T-helper 1 cell (primary cell): Measurements from ENCODE around the gene PPP6R2.
A peak's percentile ranks its signal among the peaks of the same experiment; 100 is the strongest.

ENCODE experiments used
- DNase-seq, 5 donors: peaks; one replicate each; pipeline ENCODE4 v3.0.0-alpha.2; 2012 to 2020

PPP6R2 gene

DNA sequence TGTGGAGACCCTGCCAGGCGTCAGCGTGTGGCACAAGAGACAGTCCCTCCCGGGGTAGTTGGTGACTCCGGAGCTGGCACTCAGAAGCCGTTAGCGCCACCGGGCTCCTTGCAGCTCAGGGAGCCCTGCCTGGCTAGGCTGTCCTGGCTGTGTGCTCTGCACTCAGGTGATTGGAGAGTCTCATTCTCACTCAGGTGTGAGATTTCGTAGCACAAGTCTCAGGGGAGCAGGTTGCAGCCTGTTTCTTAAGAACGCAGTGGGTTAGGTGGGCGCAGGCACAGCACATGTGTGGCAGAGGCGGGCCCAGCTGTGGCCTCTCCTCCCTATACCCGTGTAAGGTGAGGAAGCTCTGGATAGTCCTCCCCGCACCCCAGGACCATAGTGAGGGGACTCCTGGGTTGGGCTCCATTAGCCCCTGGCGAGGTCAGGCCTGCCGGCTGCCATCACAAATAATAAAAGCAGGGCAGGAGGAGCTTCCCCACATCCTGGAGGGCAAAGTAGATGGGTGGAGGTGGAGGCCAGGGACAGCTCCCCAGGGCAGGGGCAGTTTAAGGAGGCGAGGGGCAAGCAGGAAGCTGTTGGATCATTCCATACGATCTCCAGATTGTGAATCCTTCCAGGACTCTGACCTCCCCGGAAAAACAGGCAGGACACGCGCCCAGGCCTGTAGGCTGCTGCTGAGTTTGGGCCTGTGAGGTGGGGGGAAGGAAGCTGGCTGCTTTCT lies 92.3 kb downstream of the PPP6R2 start:
- no peak for DNase-seq

DNA sequence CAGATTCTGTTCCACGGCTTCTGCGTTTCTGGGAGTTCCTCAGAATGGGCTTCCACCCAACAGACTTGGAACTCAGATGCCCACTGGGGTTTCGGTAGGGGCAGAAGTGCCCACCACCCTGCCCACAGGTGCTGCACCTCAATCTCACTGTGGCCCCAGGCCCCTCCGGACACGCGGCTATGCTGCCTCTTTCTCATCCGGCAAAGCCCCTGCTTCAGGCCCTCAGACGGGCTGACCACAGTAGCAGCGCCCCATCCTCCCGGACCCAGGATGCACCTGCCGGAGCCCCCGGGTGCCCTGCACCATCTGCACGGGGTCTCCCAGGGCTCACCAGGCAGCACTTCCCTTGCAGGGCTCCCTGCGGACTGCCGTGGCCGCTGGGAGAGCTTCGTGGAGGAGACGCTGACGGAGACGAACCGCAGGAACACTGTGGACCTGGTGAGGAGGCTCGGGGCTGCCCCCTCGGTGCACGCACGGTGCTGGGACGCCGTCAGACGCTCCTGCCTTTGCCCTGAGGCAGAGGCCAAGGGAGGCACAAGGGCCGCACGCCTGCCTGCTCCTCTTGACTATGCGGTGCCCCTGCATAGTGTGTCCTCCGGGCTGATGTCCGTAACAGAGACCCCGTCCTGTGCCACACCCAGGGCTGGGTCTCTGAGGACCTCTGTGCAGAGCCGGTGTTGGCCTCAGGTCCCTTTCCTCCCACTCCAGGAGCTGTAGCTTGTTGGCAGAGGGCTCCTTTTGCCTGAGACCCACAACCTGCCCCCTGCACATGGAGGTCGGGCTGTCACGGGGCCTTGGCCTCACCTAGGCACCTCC lies 93.1 kb downstream of the PPP6R2 start:
- no peak for DNase-seq

DNA sequence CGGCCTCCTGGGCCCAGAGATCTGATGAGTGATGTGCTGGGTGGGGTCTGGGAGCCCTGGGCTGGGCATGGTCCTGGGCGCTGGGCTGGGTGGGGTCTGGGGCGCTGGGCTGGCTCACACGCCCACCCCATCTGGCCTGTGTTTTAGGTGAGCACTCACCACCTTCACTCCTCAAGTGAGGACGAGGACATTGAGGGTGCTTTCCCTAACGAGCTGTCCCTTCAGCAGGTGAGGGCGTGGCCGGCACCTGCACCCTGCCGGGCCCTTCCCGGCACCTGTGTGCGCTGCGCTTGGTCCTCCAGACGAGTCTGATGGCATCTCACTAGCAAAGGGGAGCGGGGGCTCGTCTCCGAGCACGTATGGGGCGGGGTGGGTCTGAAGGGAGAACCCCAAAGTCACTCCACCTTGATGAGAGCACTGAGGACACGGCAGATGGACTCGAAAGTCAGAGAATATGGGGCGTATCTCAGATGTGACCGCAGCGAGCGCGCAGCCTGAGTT lies 93.8 kb downstream of the PPP6R2 start:
- no peak for DNase-seq

DNA sequence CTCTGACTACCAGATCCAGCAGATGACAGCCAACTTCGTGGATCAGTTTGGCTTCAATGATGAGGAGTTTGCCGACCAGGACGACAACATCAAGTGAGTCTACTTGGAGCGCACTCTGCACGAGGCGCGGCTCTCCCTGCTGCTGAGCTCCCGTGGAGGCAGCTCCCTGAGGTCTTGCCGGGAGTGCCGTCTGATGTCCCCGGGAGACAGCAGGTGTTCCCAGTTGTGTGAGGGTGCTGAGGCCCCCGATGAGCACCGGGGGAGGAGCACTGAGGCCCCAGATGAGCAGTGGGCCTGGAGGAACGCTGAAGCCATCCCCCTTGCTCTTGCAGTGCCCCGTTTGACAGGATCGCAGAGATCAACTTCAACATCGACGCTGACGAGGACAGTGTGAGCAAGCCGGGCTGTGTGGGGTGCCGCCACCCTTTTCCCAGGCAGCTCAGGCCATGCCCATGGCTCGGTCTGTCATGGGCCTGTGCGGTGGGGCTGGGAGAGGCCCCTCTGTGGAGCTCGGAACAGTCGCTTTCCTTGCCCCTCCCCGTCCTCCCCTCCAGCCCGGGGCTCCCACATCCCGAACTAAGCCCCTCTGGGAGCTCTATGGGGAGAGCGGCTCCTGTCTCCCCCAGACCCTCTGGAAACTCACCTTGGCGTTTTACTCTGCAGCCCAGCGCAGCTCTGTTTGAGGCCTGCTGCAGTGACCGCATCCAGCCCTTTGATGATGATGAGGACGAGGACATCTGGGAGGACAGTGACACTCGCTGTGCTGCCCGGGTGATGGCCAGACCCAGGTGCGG lies 94.6 kb downstream of the PPP6R2 start:
- no peak for DNase-seq

DNA sequence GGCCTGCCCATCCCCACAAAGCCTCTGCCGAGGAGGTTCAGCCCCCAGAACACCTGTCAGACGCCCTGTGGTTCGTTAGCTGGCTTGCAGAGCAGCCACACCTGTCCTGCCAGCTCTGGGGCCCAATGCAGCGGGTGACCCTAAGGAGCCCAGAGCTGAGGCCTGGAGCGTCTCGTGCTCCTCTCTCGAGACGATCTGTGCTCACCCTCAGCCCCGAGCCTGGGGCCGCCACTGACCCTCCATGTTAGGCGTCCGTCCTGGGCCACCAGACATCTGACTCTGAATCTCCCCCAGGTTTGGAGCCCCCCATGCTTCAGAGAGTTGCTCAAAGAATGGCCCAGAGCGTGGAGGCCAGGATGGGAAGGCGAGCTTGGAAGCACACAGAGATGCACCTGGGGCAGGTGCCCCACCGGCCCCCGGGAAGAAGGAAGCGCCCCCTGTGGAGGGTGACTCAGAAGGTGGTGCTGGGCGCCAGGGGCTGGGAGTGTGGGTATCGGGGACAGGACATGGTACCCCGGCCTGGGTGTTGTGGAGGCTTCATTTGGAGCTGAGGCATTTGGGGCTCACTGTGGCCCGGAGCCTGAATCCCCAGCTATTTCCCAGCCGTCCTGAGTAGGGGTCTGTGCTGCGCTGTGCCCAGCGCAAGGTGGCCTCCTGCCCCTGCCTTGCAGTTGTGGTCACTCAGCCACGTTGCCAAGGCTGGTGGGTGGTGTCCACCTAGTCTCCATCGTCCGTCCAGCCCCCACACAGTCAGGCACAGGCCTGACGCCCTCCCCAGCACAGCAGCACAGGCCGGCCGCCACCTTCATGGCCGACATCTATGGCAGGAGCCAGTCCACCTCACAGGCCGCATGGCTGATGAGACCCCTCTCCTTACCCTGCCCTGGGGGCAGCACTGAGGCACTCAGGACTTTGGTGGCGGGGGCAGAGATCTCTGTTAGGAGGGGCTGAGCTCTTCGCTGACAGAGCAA lies 95.5 kb downstream of the PPP6R2 start:
- DNase-seq = no peak

DNA sequence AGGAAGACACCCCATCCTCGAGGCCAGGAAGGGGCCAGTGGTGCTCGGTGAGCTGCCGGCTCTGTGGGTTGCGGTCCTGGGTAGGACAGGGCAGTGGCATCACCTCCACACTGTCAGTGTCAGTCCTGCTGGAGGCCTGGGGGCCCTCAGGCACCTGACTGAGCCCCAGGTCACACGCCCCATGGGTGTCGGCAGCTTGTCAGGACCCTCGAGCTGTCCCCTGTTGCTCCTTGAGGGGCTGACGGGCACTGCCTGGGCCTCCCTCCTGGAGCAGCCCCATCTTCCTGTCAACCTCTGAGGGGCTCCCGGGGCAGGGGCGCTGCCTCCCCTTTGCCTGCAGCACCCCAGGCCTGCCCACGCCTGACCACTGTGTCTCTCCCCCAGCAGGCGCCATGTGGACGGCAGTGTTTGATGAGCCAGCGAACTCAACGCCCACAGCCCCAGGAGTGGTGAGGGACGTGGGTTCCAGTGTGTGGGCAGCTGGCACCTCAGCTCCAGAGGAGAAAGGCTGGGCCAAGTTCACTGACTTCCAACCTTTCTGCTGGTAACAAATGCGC lies 96.3 kb downstream of the PPP6R2 start:
- no peak for DNase-seq

DNA sequence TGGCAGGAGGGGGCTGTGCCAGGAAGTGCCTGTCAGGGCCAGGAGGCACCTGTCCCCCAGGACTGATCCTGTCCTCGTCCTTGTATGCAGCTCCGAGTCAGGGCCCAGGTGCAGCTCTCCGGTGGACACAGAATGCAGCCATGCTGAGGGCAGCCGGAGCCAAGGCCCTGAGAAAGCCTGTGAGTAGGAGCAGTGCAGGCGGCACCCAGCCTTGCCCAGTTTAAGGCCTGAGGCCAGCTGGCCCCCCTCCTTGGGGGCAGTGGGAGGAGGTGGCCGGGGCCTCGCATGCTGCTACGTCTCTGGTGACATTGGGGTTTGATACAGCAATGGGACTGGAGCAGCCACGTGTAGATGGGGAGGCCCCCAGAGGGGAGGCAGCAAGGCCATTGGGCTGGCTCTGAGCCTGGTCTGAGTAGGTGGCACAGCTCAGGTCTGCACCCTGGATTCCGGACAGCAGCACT lies 96.8 kb downstream of the PPP6R2 start:
- DNase-seq = no peak

DNA sequence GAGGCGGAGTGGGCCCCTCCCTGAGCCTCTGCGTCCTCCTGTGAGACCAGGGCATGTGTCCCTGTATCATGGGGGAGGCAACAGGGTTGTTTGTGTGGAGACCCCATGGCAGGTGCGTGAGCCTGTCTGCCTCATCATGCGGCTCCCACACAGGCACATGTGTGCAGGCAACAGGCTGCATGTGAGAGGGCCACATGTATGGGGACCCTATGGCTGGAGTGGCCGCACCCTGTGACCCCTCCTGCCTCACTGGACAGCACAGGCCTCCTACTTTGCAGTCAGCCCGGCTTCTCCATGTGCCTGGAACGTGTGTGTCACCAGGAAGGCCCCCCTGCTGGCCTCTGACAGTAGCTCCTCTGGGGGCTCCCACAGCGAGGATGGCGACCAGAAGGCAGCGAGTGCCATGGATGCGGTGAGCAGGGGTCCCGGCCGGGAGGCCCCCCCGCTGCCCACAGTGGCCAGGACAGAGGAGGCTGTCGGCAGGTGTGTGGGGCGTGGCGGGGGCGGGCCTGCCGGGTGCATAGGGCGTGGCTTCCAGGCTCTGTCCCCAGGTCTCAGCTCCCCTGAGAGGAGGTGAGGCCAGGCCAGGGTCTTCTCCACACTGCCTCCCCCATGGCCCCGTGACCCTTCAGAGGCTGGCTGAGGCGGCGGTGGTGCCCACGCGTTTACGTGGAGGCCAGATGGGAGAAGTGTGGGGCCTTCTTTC lies 97.6 kb downstream of the PPP6R2 start:
- no peak for DNase-seq

DNA sequence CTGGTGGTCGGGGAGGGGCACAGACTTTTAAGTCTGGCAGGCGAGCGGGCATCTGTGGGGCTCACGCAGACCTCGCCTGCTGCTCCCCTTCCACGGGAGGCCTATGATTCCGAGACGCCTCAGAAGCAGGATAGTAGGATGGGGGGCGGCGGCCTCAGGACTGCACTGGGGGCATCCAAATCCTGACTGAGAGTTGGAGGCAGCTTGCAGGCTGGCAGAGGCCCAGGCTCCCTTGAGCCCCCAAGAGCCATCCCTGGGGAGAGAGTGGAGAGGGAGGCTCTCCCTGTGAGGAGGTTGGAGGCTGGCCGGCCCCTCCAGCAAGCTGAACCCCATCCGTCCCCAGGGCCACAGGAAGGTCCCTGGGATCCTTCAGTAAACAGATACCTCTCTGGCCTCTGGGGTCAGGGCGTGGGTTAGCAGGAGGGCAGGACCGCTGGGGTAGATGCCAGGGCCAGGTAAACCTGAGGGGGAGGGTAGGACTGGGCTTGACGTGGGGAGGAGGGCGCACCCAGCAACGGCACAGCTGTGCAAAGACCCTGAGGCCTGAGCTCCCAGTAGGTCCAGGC lies 98.4 kb downstream of the PPP6R2 start:
- DNase-seq = peak in 2 of 5 donors; percentile 4 to 10

DNA sequence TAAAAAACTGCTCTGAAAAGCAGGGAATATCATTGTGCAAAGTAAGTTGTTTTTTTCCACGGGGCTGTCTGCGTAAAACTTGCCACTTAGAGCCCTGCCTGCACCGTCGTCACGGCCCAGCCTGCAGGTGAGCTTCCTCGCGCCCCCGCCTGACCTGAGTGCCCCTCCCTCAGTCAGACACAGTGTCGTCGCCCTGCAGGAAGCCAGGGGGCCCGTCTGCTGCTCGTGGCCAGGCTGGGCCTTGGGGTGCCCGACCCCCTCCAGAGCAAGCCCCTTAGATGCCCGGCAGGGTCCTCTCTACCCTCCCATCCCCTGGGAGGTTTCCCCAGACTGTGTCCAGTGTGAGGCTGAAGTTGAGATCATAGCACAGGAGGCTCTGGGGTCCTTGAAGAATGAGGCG lies 100.1 kb downstream of the PPP6R2 start:
- no peak for DNase-seq

DNA sequence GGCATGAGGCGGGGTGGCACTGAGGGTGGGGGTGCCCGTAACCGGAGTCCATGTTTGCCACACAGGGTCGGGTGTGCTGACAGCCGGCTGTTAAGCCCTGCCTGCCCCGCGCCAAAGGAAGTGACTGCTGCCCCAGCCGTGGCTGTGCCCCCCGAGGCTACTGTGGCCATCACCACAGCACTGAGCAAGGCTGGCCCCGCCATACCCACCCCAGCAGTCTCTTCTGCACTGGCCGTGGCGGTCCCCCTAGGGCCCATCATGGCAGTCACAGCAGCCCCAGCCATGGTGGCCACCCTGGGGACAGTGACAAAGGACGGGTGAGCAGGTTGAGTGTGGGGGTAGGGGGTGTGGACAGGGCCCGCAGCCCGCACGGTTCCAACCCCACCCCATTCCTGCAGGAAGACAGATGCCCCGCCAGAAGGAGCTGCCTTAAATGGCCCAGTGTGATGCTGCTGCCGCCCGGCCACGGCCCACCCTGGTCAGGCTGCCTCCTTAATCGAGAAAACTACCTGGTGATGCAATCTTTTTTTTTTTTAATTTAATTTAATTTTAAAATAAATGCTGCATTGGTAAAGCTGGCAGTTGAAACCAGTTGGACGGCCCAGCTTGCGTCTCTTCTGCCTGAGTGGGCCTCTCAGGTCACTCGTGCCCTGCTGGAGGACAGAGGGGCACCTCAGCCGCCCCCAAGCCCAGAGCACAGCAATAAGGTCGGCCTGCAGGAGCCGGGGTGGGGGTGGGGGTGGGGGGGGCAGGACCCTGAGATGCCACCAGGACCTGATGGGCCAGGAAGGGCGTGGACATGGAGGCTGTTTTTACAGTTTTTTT lies 100.9 kb downstream of the PPP6R2 start:
- DNase-seq = peak in 1 of 5 donors; percentile 11

DNA sequence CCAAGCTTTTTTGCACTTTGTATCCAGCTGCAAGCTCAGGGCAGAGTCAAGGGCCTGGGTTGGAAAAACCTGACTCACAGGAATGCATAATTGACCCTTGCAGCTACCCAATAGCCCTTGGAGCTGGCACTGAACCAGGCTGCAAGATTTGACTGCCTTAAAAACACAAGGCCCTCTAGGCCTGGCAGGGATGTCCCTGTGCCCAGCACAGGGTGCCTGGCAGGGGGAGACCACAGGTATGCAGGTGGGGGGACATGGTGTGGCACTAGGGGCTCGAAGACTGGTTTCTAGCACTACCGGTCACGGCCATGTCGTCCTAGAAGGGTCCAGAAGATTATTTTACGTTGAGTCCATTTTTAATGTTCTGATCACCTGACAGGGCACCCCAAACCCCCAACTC lies 101.5 kb downstream of the PPP6R2 start:
- DNase-seq = peak in 1 of 5 donors; percentile 1

DNA sequence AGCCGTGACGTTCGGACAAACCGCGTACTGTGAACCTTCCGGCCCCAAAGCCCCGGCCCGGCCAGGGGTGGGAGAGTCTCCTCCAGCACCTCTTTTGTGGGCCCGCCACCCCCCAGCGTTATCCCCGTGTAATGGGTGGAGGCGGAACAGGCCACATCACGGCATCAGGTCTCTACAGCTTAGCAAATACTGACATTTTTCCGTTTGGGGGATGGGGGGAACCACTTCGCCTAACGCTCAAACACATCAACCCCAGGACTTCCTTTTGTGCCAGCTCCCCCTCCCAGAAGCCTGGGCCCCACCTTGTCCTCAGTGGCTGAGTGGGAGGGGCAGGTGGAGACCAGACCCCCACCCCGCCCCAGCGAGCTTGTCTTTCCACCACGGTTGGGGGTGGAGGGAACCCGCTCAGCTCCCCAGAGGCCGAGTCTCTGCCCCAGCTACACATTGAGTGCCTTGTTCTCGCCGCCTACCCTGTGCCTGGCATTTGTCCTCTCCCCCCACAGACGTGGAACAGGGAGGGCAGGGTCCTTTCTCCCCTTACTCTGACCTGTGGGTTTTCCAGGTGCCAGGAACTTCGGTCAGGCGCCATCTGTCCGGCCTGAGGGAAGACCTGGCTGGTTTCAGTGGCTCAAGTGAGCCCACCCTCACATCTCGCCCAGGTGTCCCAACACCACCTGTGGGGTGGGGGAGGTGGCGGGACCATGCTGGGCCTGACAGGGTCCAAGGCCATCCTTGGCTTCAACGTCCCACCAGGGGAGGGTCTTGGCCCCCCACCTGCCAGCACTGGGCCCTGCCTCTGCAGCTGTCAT lies 102.1 kb downstream of the PPP6R2 start:
- peak in 2 of 5 donors; percentile 3 to 17 for DNase-seq

DNA sequence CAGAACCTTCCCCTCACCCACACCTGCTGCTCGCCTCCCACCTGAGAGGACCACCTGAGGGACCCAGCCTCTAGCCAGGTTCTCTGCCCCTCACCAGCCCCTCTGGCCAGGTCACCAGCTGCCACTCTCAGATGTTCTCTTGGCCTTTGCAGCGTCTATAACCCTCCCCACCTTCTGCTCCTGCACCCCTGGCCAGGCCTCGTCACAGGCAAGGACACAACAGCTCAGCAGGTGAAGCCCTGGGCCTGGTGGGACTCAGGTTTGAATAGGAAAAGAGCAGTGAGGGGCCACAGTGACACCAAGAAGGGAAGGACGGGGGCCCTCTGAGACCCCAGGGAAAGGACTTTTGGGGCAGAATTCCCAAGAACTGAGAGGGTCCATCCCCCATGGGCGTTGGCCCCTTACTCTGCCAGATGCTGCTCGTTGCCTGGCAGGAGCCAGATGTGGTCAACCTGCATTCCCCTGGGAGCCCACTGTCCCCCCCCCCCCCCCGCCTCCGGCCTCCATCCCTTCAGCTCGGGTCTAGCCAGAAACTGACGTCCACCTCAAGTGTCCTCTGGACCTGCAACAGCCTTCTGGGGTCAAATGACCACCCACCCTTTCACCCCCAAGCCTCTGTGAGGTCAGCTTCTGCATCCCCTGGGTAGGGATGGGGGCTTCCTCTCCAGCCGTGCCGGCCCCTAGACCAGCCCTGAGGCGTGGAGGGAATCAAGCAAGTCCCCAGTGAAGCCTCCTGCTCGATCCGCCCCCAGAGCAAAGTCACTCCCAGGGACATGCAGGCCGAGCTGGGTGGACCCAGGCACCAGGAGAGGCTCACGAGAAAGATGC lies 103.0 kb downstream of the PPP6R2 start:
- peak in 2 of 5 donors; percentile 4 to 9 for DNase-seq

DNA sequence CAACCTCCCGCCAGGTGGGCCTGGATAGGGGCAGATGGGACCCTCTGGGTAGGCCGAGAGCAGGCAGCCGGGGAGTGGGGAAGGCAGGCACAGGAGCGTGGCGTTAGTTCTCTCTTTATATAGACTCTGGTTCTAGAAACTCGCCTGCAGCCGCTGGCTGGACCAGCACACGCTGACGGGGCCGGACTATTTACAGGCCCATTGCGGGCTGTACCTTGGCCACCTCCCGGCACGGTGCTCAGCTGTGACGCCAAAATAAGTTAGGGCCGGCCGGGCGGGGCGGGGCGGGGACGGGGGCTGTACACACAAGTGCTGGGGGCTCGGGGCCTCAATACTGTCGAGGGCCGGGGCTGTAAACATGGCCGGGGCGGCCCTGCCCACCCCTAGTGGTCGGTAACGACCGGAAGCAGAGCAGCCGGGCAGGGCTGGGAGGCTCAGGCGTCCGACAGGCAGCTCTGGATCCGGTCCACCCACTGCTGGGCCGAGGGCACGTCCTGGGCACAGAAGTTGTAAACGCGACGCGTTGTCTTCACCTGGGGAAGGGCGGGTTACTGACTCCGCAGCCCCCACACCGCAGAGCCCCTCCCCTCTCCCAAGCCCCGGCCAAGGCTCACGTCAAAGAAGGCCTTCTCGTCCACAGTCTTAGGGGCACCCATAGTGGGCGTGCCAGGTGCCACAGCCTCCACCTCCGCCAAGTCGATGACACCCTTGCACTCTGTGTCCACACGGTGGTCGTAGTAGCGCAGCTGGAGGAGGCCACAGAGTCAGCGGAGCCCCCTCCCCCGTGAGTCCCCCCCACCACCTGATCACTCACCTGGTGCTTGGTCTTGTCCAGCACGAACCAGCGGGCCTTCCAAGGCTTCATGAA lies 103.8 kb downstream of the PPP6R2 start:
- no peak for DNase-seq
